ENCODE data around the gene MAP2K1. TPM values are rescaled to one million over a fixed set of nuclear protein-coding genes. Genes with fewer than 3 reads are reported as not detected.
"Not testable (repeated sequence)": the region's sequence is repeated elsewhere in the genome, so short reads cannot be mapped to it uniquely, and the experiment has no call there.

Gene MAP2K1
- total RNA-seq, 3 donors from 2014 or later = 29.2 to 59.7 (median 38.5) TPM

DNA sequence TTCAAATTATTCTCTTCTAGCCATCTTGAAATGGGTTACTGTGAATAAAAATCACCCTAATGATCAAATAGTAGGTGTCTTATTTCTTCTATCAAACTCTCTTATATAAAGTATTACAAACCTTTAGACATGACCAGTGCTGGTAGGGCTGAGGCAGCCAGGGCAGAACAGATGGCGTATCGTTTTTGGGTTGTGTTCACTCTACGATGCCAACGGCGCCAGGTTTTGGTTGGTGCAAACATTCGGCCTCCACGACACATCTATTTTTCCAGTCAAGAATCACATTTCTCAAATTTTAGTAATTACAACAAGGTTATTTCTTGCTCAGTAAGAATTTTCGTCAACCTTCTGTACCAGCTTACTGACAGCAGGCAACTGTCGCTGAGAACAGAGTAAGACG lies 115.8 kb downstream of the MAP2K1 start:
- Histone ChIP-seq H3K27me3 (no peaks in the 10 kb centered on the region), H3K4me1 (peaks cover 9% of the 10 kb centered on the region in 2 donors), H3K27ac (peak overlapping the region in 1 of 2 donors; percentile 23), H3K9me3 (no peaks in the 10 kb centered on the region), H3K36me3 (peaks cover 5% of the 10 kb centered on the region), H3K4me3 (peak overlapping the region in 1 of 3 donors; percentile 85)
- TF ChIP-seq POLR2A (IDR thresholded peaks at IDR 0.05) (no peak), POLR2AphosphoS5 (IDR thresholded peaks at IDR 0.05) (no peak)
- TF ChIP-seq, protein P1, sequence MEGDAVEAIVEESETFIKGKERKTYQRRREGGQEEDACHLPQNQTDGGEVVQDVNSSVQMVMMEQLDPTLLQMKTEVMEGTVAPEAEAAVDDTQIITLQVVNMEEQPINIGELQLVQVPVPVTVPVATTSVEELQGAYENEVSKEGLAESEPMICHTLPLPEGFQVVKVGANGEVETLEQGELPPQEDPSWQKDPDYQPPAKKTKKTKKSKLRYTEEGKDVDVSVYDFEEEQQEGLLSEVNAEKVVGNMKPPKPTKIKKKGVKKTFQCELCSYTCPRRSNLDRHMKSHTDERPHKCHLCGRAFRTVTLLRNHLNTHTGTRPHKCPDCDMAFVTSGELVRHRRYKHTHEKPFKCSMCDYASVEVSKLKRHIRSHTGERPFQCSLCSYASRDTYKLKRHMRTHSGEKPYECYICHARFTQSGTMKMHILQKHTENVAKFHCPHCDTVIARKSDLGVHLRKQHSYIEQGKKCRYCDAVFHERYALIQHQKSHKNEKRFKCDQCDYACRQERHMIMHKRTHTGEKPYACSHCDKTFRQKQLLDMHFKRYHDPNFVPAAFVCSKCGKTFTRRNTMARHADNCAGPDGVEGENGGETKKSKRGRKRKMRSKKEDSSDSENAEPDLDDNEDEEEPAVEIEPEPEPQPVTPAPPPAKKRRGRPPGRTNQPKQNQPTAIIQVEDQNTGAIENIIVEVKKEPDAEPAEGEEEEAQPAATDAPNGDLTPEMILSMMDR (IDR thresholded peaks at IDR 0.05) = no peak
- intact Hi-C loops (cut with DNase I; ENCODE audit: low total_unique reads) = no loop called here
- DNase-seq (ENCODE audit: low spot score in 2 of 2) = no peak

DNA sequence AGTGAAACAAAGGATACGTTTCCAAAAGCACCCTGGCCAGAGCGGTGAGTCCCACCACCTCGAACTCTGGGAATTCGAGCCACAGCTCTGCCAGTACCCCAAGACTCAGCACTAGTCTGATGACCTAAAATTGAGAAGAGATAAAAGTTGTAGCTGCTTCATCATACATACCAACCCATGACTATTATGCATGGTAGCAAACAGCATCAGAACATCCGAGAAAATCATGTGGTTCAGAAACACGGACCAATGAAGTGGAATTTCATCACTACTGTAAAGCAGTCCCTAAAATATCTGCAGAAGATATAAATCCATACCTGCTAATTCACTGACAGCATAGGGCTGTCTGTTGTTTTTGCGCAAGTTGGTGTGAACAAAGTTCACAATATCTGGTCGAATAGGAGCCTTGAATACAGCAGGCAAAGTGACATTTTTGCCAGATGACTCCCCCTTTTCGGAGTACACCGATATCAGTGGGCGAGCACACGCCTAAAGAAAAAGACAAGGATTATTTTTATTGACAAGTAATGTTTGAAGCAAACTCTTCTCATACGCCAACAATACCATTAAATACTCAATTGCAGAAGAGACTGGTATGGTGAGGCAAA lies 116.4 kb downstream of the MAP2K1 start:
- intact Hi-C loops (cut with DNase I; ENCODE audit: low total_unique reads); H3K4me1 ChIP-seq; H3K36me3 ChIP-seq; H3K9me3 ChIP-seq; H3K27me3 ChIP-seq; DNase-seq (ENCODE audit: low spot score in 2 of 2): not testable (repeated sequence)
- H3K27ac ChIP-seq = peak overlapping the region; percentile 23 to 96
- peak overlapping the region in 2 of 3 donors; percentile 85 to 99 for H3K4me3 ChIP-seq

DNA sequence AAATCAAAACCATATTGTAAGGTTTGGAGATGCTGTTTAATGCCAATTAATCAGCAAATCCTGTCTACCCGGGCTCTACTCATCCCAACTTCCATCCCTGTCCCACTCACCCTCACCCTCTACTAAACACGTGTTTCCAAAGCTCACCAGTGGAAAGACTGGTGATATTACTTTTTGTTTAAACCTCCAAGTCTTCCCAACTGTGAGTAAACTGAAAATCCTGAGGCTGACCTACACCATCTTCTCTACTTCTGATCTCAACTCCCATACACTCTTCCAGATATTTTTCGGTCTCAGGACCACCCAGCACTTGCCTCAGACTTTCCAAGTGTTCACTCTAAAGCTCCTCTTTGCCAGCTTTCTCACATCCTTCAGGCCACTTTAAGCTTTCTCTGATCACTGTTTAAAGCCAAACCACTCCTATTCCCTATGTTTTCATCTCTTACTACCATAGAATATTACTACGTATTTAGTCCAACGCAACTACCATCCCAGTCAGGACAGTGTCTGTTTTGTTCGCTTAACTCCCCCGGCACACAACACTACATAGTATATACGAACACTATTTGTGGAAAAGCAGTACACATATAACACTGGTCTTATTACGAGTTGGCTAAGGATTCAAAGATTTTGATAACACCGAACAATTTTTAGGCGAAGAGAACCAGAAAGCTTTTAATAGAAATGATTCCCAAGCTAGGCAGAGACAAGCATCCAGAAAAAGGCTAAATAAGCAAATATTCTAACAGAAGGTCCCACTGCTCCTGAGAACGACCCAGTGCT lies 117.3 kb downstream of the MAP2K1 start:
- H3K4me3 ChIP-seq = peak overlapping the region; percentile 85 to 99 (median 92)
- TF ChIP-seq POLR2A (IDR thresholded peaks at IDR 0.05) = no peak
- no peak for TF ChIP-seq POLR2AphosphoS5 (IDR thresholded peaks at IDR 0.05)
- TF ChIP-seq, protein P1 (IDR thresholded peaks at IDR 0.05) = no peak
- H3K27me3 ChIP-seq = no peaks in the 10 kb centered on the region
- intact Hi-C loops (cut with DNase I; ENCODE audit: low total_unique reads) = no loop called here
- H3K27ac ChIP-seq = peak overlapping the region; percentile 96
- no peaks in the 10 kb centered on the region for H3K9me3 ChIP-seq
- H3K4me1 ChIP-seq = peaks cover 9% of the 10 kb centered on the region in 2 donors
- DNase-seq (ENCODE audit: low spot score in 2 of 2) = no peak
- peaks cover 5% of the 10 kb centered on the region for H3K36me3 ChIP-seq

DNA sequence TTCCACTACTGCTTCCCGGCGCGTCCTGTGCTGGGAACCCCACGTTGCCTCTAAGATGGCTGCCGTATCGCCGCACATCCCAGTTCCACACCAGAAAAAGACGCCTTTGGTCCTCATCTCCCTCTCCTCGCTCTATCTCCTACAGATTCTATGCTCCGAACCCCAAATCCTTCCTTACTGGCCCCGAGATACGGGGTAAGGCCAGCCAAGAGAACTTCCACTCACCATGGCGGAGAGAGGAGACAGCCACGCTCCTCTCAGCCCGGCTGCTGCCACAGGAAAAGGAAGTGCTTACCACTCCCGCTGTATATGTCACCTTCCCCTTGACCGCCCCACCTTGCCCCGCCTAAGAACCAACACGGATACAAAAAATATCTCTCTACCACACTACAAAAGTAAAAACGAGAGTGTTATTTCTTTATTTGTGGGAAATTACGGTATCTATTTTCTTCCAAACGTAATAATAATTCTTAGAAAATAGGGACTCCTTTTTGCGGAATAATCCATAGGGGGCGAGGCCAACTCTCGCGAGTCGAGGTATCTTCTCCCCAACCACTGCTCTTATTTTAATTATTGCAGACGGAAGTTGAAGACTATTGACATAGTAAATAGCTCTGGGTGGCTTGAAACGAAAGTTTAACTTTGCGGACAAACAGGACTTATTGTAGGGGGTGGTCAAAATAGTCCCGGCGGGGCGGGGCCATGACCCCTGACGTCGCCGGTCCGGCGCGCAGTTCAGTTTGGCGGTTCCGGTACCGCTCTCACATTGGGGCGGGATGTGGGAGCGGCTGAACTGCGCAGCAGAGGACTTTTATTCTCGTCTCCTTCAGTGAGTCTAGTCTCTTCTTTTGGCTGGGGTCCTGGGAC lies 118.1 kb downstream of the MAP2K1 start, which contains the start of the genes RPL4 and ZWILCH:
TSS of gene RPL4 (minus strand) at position 293 of the 867 bp plus-strand sequence. CDS start at position 228, 65 bp downstream.
TSS of gene ZWILCH (plus strand) at position 764 of the 867 bp plus-strand sequence. CDS start at position 777, 13 bp downstream.
- intact Hi-C loops (cut with DNase I; ENCODE audit: low total_unique reads) = no loop called here
- Histone ChIP-seq H3K4me1 (peaks cover 9% of the 10 kb centered on the region in 2 donors), H3K27me3 (no peaks in the 10 kb centered on the region), H3K27ac (peak within 1 kb of the TSS; percentile 96), H3K36me3 (peaks cover 5% of the 10 kb centered on the region), H3K4me3 (peak within 1 kb of the TSS; percentile 85 to 99 (median 92)), H3K9me3 (no peaks in the 10 kb centered on the region)
- TF ChIP-seq, protein P1 (IDR thresholded peaks at IDR 0.05) = peak in 2 of 3 donors; percentile 15 to 20
- TF ChIP-seq POLR2AphosphoS5 (IDR thresholded peaks at IDR 0.05) = peak; percentile 94 to 97 (median 95)
- peak; percentile 96 for TF ChIP-seq POLR2A (IDR thresholded peaks at IDR 0.05)
- peak; percentile 62 to 76 for DNase-seq (ENCODE audit: low spot score in 2 of 2)

DNA sequence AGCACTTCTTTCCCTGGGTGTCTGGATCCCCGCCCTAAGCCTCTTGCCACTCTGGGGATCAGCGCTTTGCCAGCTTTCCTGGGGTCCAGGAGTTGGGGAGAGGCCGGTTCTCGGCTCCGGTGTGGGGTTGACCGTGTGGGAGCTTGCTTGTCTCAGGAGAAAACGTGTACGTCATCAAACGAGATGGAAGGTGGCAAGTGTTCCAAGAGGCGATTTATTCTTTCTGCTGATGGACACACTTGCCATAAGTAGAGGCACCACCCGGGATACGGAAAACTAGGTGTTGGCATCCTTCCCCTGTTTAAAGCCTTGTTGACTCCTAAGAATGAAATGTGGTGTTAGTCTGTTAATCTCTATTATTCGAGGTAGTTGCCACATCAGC lies 118.7 kb downstream of the MAP2K1 start:
- H3K4me1 ChIP-seq = peaks cover 9% of the 10 kb centered on the region in 2 donors
- intact Hi-C loops (cut with DNase I; ENCODE audit: low total_unique reads) = no loop called here
- DNase-seq (ENCODE audit: low spot score in 2 of 2) = no peak
- H3K27me3 ChIP-seq = no peaks in the 10 kb centered on the region
- no peaks in the 10 kb centered on the region for H3K9me3 ChIP-seq
- H3K4me3 ChIP-seq = peak overlapping the region; percentile 85 to 99 (median 92)
- TF ChIP-seq POLR2A (IDR thresholded peaks at IDR 0.05) = peak; percentile 30
- no peak for TF ChIP-seq POLR2AphosphoS5 (IDR thresholded peaks at IDR 0.05)
- H3K36me3 ChIP-seq = peaks cover 5% of the 10 kb centered on the region
- peak overlapping the region; percentile 96 for H3K27ac ChIP-seq

All from breast epithelium (tissue), 4 donors.